Effector memory CD8-positive, alpha-beta T cell (primary cell): ENCODE results near the gene CWC27.
"Not testable (repeated sequence)": the region's sequence is repeated elsewhere in the genome, so short reads cannot be mapped to it uniquely, and the experiment has no call there.

Experiments used
- ATAC-seq: fragments of 150-1000 bp; cut with Tn5 transposase; replicated peaks from 2 replicates; pipeline ENCODE4 v1.10.0; 2021; ENCODE audit warnings: mild to moderate bottlenecking, moderate library complexity
- DNase-seq, 3 experiments: peaks; one replicate each; pipeline ENCODE4 v3.0.0; 2021
- H3K27ac Mint-ChIP-seq, 2 donors: one replicate each; pipeline ENCODE4 v1.8.0; 2022; ENCODE audit warnings: mild to moderate bottlenecking in 2 of 2, mixed read lengths in 2 of 2, moderate library complexity in 2 of 2
- H3K27me3 Mint-ChIP-seq, 2 donors: one replicate each; pipeline ENCODE4 v1.8.0; 2022; ENCODE audit warnings: mixed read lengths in 2 of 2
- H3K36me3 Mint-ChIP-seq: one replicate; pipeline ENCODE4 v1.8.0; 2022; ENCODE audit warnings: mild to moderate bottlenecking, moderate library complexity, mixed read lengths; ENCODE audit not compliant: insufficient read depth
- H3K4me1 Mint-ChIP-seq, 2 donors: one replicate each; pipeline ENCODE4 v1.8.0; 2022; ENCODE audit warnings: low read depth in 2 of 2, mixed read lengths in 2 of 2
- H3K4me3 Mint-ChIP-seq, 2 donors: one replicate each; pipeline ENCODE4 v1.8.0; 2022; ENCODE audit warnings: mild to moderate bottlenecking in 2 of 2, mixed read lengths in 2 of 2, moderate library complexity in 2 of 2
- H3K9me3 Mint-ChIP-seq, 2 donors: one replicate each; pipeline ENCODE4 v1.8.0; 2022; ENCODE audit warnings: mixed read lengths in 2 of 2

The CWC27 gene

DNA sequence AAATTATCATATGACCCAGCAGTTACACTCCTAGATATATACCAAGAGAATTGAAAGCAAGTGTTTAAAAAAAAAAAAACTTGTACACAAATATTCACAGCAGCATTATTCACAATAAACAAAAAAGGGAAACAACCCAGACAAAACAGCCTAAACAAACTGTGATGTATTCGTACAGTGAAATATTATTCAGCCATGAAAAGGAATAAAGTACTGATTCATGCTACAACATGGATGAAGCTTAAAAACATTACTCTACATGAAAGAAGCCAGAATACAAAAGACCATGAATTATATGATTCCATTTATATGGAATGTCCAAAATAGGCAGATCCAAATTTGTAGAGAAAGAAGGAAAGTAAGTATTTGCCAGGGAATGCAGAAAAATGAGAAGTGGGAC is 161.1 kb downstream of the CWC27 start:
- DNase-seq (no peak), ATAC-seq (no peak)
- peaks cover 0 to 6% of the 10 kb centered on the region in 2 donors for H3K9me3 Mint-ChIP-seq
- H3K4me3 Mint-ChIP-seq = no peak overlapping the region
- no peaks in the 10 kb centered on the region for H3K4me1 Mint-ChIP-seq
- no peaks in the 10 kb centered on the region for H3K36me3 Mint-ChIP-seq
- no peak overlapping the region for H3K27ac Mint-ChIP-seq
- H3K27me3 Mint-ChIP-seq = no peaks in the 10 kb centered on the region

DNA sequence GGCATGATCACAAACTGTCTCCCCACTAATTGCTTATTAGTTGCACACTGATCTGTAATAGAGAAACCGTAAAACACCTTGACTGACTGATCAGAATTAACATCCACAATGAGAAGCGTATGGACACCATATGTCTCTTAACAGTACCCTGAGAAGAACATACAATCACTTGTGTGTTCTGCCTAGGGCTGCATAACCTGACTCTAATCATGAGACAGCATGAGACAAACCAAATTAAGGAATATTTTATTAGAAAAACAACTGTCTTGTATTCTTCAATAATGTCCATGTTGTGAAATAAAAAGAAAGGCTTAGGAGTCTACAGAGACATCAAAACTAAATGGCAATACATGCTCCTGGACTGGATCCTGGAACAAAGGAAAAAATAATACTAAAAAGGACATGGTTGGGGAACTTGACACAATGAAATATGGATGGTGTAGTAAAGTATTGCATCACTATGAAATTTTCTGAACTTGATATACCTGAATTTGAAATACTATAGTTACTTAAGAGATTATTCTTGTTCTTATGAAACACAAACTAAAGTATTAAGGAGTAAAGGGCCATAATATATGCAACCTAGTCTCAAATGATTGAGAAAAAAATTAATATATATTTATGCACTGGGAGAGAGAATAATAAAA is 162.1 kb downstream of the CWC27 start:
- no peaks in the 10 kb centered on the region for H3K36me3 Mint-ChIP-seq
- H3K4me1 Mint-ChIP-seq = no peaks in the 10 kb centered on the region
- no peak overlapping the region for H3K4me3 Mint-ChIP-seq
- H3K9me3 Mint-ChIP-seq = peaks cover 0 to 6% of the 10 kb centered on the region in 2 donors
- no peak for DNase-seq
- ATAC-seq = no peak
- no peaks in the 10 kb centered on the region for H3K27me3 Mint-ChIP-seq
- no peak overlapping the region for H3K27ac Mint-ChIP-seq

DNA sequence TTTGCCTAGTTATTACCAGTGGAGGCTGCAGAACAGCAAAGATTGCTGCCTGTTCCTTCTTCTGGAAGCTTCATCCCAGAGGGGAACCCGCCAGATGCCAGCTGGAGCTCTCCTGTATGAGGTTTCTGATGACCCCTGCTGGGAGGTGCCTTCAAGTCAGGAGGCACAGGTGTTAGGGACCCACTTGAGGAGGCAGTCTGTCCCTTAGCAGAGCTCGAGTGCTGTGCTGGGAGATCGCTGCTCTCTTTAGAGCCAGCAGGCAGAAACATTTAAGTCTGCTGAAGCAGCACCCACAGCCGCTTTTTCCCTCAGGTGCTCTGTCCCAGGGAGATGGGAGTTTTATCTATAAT is 170.7 kb downstream of the CWC27 start:
- not testable (repeated sequence) for DNase-seq, H3K27me3 Mint-ChIP-seq, H3K27ac Mint-ChIP-seq, ATAC-seq, H3K4me1 Mint-ChIP-seq, H3K36me3 Mint-ChIP-seq, H3K4me3 Mint-ChIP-seq, H3K9me3 Mint-ChIP-seq

DNA sequence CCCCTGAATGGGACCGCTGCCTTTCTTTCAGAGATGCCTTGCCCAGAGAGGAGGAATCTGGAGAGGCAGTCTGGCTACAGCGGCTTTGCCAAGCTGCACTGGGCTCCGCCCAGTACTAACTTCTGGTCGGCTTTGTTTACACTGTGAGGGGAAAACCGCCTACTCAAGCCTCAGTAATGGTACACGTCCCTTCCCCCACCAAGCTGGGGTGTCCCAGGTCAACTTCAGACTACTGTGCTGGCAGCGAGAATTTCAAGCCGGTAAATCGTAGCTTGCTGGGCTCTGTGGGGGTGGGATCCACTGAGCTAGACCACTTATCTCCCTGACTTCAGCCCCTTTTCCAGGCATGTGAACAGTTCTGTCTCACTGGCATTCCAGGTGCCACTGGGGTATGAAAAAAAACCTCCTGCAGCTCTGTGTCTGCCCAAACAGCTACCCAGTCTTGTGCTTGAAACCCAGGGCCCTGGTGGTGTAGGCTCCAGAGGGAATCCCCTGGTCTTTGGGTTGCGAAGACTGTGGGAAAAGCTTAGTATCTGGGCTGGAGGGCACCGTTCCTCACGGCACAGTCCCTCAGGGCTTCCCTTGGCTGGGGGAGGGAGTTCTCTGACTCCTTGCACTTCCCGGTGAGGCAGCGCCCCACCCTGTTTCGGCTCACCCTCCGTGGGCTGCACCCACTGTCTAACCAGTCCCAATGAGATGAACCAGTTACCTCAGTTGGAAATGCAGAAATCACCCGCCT is 171.2 kb downstream of the CWC27 start:
- no peaks in the 10 kb centered on the region for H3K4me1 Mint-ChIP-seq
- H3K27me3 Mint-ChIP-seq = no peaks in the 10 kb centered on the region
- H3K4me3 Mint-ChIP-seq = no peak overlapping the region
- ATAC-seq = no peak
- no peak overlapping the region for H3K27ac Mint-ChIP-seq
- DNase-seq = no peak
- H3K9me3 Mint-ChIP-seq = peaks cover 0 to 4% of the 10 kb centered on the region in 2 donors
- no peaks in the 10 kb centered on the region for H3K36me3 Mint-ChIP-seq

DNA sequence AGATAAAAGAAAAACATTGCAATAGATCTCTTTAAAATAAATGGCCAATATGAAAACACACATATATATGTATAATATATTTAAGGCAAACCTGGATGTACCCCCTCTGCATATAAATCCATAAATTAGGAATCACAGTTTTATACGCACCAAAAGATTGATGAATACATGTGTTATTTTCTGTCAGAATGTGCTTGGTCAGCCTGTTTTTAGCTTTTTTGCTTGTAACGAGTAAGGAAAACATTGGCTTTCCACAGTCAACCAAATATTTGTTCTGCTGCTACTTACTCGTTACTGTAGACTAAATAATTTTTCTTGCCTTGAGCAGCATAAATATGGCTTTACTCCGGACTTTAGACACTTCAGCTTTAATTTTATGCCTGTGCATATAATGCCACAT is 173.7 kb downstream of the CWC27 start:
- no peak for ATAC-seq
- H3K27ac Mint-ChIP-seq = no peak overlapping the region
- H3K36me3 Mint-ChIP-seq = no peaks in the 10 kb centered on the region
- H3K4me1 Mint-ChIP-seq = no peaks in the 10 kb centered on the region
- H3K4me3 Mint-ChIP-seq = no peak overlapping the region
- no peak for DNase-seq
- H3K27me3 Mint-ChIP-seq = no peaks in the 10 kb centered on the region
- H3K9me3 Mint-ChIP-seq = no peaks in the 10 kb centered on the region

DNA sequence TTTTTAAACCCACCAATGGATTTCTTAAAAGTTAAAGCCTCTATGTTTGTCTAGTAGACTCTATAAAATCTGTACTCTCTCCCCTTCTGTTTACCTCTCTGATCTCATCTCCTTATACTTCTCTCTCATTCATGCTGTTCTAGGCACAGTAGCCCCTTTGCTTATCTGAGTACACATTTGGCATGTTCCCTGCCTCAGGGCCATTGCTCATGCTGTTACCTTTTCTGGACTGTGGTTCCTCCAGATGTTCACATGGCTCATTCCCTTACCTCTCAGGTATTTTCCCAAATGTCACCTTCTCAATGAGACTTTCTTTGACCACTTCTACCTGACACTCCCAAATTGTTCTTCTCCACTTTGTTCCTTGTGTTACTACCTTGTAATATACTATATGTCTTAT is 176.1 kb downstream of the CWC27 start:
- no peaks in the 10 kb centered on the region for H3K36me3 Mint-ChIP-seq
- no peaks in the 10 kb centered on the region for H3K9me3 Mint-ChIP-seq
- DNase-seq = no peak
- no peaks in the 10 kb centered on the region for H3K27me3 Mint-ChIP-seq
- ATAC-seq = no peak
- H3K4me3 Mint-ChIP-seq = no peak overlapping the region
- H3K4me1 Mint-ChIP-seq = no peaks in the 10 kb centered on the region
- H3K27ac Mint-ChIP-seq = no peak overlapping the region

DNA sequence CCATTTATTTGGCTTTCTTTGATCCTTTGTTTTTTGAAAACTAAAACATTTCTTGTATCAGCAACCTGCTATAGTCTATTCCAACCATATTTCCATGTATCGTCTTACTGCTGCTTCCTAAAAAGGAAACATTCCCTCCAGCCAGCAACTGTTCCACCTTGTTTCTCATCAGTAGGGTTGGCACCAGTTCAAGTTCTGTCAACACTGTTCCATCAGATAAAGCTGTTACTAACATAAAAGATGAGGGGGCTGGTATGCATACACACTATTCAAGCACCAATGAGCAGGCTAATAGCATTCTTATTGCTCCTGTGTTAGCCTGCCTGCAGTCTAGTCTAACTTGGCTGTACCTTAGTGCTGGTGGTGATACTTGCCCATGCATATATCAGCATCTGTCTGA is 178.3 kb downstream of the CWC27 start:
- H3K9me3 Mint-ChIP-seq = no peaks in the 10 kb centered on the region
- H3K27me3 Mint-ChIP-seq = no peaks in the 10 kb centered on the region
- DNase-seq = no peak
- no peaks in the 10 kb centered on the region for H3K4me1 Mint-ChIP-seq
- no peak for ATAC-seq
- H3K4me3 Mint-ChIP-seq = no peak overlapping the region
- no peak overlapping the region for H3K27ac Mint-ChIP-seq
- no peaks in the 10 kb centered on the region for H3K36me3 Mint-ChIP-seq

DNA sequence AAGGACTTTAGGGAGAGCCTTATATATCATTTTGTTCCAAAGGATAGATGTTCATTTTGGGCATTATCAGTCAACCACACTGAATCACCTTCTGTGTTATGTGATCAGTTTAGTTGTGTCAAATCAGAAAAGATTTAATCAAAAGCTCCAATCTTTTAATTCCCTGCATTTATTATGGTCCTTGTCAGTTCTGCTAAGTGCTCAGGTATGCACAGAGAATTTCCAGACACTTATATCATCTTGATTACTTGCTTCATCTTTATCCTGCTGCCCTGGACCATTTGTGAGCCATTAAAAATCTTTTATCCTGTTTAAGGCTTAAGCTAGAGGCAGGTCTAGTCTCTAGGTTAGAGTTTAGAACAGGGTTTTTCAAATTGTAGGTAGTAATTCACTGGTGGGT is 179.1 kb downstream of the CWC27 start:
- no peaks in the 10 kb centered on the region for H3K27me3 Mint-ChIP-seq
- H3K4me3 Mint-ChIP-seq = no peak overlapping the region
- H3K27ac Mint-ChIP-seq = no peak overlapping the region
- ATAC-seq (no peak), DNase-seq (no peak)
- H3K36me3 Mint-ChIP-seq = no peaks in the 10 kb centered on the region
- H3K9me3 Mint-ChIP-seq = no peaks in the 10 kb centered on the region
- no peaks in the 10 kb centered on the region for H3K4me1 Mint-ChIP-seq

DNA sequence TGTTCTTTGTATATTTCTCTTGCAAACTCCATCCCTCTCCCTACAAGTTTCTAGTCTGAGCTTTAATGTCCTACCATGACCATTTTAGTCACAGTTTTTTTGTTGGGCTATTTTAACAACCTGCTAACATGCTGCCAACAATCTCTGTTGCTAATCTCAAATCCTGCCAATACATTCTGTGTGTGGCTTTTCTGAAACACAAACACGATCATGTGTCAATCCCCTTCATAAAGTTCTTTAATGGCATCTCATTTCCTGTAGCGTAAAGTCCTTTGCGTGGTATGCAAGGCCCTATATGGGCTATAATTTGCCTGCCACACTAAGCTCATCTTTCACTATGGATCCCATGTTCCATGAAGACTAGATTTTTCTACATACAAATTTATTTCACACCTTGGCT is 180.6 kb downstream of the CWC27 start:
- ATAC-seq (no peak), DNase-seq (no peak)
- Mint-ChIP-seq H3K4me1 (no peaks in the 10 kb centered on the region), H3K27ac (no peak overlapping the region), H3K9me3 (no peaks in the 10 kb centered on the region), H3K27me3 (no peaks in the 10 kb centered on the region), H3K4me3 (no peak overlapping the region), H3K36me3 (no peaks in the 10 kb centered on the region)

DNA sequence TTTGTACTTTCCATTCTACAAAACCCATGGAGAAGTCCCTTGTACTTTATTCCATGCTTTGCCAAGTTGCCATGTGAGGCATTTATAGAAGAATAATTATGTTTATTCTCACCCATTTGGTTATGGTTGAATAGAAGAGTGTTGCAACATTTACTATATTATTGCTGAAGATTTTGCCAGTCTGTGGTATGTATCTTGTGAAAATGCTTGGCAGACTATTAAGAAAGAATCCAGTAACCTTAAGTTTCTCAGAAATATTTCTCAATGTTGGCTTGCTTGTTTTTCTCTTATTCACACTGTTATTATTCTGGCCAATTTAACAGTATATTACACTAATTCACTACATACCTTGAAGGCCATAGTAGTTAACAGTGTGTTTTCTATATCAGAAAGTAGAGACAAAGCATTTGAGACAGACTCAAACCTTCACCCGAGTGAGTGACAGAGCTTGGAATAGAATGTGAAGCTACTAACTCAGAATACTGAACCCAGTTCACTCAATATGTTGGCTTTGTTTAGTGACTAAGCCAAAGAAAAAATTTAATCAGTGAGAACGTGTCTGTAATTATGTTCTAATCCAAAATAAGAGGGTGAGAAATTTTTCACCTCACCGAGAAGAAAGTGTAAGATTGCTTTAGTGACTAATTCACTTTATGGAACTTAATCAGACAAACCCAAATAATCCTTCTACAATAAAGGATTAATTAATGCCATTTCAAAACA is 184.4 kb downstream of the CWC27 start:
- Mint-ChIP-seq H3K36me3 (no peaks in the 10 kb centered on the region), H3K27ac (no peak overlapping the region), H3K9me3 (no peaks in the 10 kb centered on the region), H3K27me3 (no peaks in the 10 kb centered on the region), H3K4me3 (no peak overlapping the region), H3K4me1 (no peaks in the 10 kb centered on the region)
- ATAC-seq = no peak
- no peak for DNase-seq

DNA sequence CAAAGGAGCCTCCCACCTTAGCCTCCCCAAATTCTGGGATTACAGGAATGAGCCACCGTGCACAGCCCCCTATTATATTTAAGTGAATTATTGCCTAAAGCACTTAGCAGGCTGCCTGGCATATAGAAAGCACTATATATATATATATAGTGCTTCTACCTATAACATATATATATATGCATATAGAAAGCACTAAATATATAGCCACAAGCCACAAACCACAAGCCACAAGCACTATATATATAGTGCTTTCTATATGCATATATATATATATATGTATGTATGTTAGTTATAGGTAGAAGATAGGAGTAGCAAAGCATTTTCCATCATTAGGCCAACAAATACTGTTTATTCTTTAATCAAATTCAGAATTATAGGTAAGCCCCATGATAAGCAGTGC is 185.8 kb downstream of the CWC27 start:
- DNase-seq (no peak), ATAC-seq (no peak)
- no peak overlapping the region for H3K27ac Mint-ChIP-seq
- H3K4me3 Mint-ChIP-seq = no peak overlapping the region
- H3K36me3 Mint-ChIP-seq = no peaks in the 10 kb centered on the region
- H3K4me1 Mint-ChIP-seq = no peaks in the 10 kb centered on the region
- H3K9me3 Mint-ChIP-seq = no peaks in the 10 kb centered on the region
- H3K27me3 Mint-ChIP-seq = no peaks in the 10 kb centered on the region

DNA sequence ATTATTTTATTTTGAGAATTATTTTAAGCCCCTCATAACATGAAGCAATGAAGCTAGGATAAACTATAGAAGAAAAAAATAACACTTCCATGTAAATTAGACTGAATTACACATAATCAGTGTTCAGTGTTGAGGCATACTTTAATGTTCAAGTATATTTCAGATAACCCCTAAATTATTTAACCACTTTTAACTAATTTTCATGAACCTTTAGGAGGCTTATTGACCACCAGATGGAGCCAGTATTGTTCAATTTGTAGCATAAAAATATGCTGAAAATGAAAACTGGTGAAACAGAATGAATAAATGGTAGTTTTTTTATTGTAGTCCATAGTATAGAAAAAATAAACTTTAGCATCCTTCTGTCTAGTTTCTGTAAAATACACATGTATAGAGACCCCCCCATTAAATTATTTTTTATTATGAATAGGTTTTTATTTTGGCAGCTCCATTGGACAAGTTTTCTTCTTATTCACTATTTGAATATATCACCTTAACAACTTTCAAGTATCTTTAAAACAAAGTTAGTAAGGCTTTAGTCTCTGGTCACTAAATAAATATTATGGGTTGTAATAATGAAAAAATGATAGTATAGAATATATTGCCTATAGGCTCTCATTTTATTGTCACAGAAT is 190.1 kb downstream of the CWC27 start:
- no peak overlapping the region for H3K4me3 Mint-ChIP-seq
- H3K27me3 Mint-ChIP-seq = no peaks in the 10 kb centered on the region
- H3K4me1 Mint-ChIP-seq = no peaks in the 10 kb centered on the region
- peaks cover 0 to 3% of the 10 kb centered on the region in 2 donors for H3K9me3 Mint-ChIP-seq
- ATAC-seq (no peak), DNase-seq (peak in 1 of 3 experiments; percentile 4)
- H3K27ac Mint-ChIP-seq = no peak overlapping the region
- H3K36me3 Mint-ChIP-seq = no peaks in the 10 kb centered on the region

DNA sequence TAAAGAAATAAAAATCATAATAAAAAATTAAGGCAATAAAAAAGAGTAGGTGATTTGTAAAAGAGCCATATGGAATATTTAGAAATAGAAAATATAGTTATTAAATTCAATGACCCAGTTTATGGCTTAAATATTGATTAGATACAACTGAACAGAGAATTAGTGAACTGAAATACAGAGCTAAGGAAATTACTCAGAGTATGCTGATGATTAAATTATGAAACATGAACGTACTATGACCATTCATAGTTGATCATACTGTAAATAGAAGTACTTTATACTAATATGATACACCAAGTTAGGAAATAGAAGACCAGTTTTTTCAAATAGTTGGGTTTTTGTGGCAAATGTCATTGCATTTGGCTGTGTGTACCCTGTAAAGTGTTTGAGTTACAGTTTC is 194.5 kb downstream of the CWC27 start:
- no peaks in the 10 kb centered on the region for H3K4me1 Mint-ChIP-seq
- H3K27me3 Mint-ChIP-seq = no peaks in the 10 kb centered on the region
- no peak overlapping the region for H3K27ac Mint-ChIP-seq
- DNase-seq = no peak
- no peak for ATAC-seq
- H3K9me3 Mint-ChIP-seq = peaks cover 0 to 3% of the 10 kb centered on the region in 2 donors
- H3K4me3 Mint-ChIP-seq = no peak overlapping the region
- H3K36me3 Mint-ChIP-seq = no peaks in the 10 kb centered on the region
